GM12872 (cell line): ENCODE results near the gene CEP164.

Experiments used
- CTCF ChIP-seq: IDR thresholded peaks from 3 replicates; pipeline ENCODE4 v1.5.1; 2011; ENCODE audit warnings: low read depth, mild to moderate bottlenecking, low read length, moderate library complexity; ENCODE audit not compliant: insufficient read depth

Gene CEP164

DNA sequence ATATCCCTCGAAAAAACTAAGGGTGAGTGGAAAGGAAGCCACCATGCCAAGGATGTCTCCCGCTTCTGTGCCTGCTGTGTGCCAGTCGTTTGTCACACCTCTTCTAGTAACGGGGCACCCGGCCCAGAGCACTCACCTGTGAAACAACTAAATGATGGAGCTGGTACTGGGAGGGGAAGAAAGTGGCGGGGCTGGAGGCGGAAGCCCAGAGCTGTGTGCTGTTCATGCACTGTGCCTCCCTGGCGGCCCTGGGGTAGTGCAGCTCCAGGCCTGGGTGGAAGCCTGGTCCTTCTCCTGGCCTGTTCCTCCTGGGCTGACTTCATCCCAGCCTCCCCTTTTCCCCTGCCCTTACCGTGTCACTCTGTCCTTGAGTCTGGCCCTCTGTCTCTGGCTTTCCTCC is 130.2 kb downstream of the CEP164 start:
- peak; percentile 32; the same call in 1 of the 3 replicates for TF ChIP-seq CTCF

DNA sequence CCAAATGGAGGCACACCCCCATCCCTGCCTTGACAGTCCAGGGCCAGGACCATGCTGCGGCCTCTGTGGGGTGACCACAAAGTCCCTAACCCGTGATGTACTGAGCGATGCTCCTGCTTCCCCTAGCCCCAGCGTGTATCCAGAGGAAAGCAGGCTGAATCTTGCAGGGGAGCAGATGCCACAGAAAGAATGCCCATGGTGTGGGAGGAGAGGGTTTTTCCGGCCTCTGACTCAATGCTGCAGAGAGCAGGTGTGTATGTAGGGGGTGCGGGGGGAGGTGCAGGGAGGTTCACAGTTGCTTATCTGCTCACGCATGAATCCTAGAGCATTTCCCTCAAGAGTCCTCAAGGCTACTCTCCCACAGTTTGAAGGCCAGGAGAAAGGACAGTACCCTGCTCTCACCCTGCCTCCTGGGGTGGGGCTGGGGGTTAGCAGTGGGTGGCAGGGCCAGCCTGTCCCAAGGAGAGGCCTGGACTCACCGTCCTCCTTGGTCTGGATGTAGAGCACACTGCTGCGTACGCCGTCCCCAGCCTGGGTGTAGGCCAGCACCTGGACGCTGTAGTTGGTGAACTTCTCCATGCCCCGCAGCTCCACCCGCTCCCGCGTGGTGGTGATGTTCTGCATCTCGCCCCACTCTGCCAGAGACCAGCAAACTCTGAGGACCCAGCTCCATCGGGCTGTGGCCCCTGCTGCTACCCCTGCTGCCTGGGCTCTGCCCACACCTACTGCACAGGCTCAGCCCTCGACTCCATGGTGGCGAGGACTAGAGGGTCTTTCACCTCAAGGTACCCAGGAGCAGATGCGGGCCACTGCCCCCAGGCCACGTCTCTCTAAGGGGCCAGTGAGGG is 130.8 kb downstream of the CEP164 start:
- no peak for TF ChIP-seq CTCF

- TF ChIP-seq CTCF, result no peak
These were observed 131.7 kb downstream of the CEP164 start for GRCh38 chr11:117459123-117459978.

GRCh38 chr11:117459979-117460300 is 132.3 kb downstream of the CEP164 start:
- TF ChIP-seq CTCF, result no peak

- no peak for TF ChIP-seq CTCF
These were observed 133.9 kb downstream of the CEP164 start for GRCh38 chr11:117461396-117462182.

GRCh38 chr11:117462183-117462863 is 134.7 kb downstream of the CEP164 start:
- TF ChIP-seq CTCF, result no peak
